ENCODE data around the gene HLTF.

HLTF gene

DNA sequence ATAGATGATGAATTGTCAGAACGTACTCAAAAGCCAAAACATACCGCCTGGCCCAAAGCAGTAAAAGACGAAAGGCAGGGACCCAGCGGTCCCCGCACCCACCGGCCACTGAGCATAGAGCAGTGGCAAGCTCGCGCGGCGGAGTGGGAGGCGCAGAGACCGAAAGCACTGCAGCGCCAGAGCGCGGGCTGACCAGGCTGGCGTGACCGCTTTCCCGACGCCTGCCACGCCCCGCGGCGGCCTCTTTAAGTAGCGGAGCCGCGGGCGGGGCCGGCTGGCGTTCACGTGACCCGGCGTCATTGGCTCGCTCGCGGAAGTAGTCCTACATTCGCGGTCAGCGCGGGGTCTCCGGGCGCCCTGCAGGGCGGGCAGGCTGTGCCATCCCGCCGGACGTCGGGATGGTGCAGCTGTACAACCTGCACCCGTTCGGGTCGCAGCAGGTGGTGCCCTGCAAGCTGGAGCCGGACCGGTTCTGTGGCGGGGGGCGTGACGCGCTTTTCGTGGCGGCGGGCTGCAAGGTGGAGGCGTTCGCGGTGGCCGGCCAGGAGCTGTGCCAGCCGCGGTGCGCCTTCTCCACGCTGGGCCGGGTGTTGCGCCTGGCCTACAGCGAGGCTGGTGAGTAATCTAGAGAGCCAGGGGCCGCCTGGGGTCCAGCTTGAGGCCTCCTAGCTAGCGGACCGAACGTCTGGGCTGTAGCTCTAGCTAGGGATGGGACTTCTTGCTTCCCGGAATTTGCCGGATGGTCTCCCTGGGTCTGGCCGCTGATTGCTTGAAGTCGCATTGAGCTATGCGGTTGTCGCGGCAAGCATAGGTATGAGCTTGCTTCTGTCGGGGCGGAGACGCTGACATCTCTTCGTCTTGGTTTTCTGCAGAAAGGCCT is 43.2 kb upstream of the HLTF start, which contains the start of gene HPS3 (continued):
- TF ChIP-seq ZNF398 (tag by site-specific recombination; IDR thresholded peaks at IDR 0.05) (no peak), ZNF140 (tag by site-specific recombination; IDR thresholded peaks at IDR 0.05) (no peak), ZNF530 (tag by site-specific recombination; IDR thresholded peaks at IDR 0.05; ENCODE audit: low read depth) (no peak), ZNF692 (tag by site-specific recombination; IDR thresholded peaks at IDR 0.05) (peak; percentile 77), ZNF239 (tag by site-specific recombination; IDR thresholded peaks at IDR 0.05) (no peak), ZNF776 (tag by site-specific recombination; IDR thresholded peaks at IDR 0.05; ENCODE audit: borderline replicate concordance) (no peak), ZNF624 (tag by site-specific recombination; IDR thresholded peaks at IDR 0.05) (no peak), ZBTB6 (tag by site-specific recombination; IDR thresholded peaks at IDR 0.05) (no peak), ZNF146 (tag by site-specific recombination; IDR thresholded peaks at IDR 0.05) (no peak), ZNF23 (tag by site-specific recombination; IDR thresholded peaks at IDR 0.05; ENCODE audit: borderline replicate concordance) (no peak), ZNF114 (tag by site-specific recombination; IDR thresholded peaks at IDR 0.05) (no peak), SP2 (tag by site-specific recombination; IDR thresholded peaks at IDR 0.05) (peak; percentile 41), ZNF416 (tag by site-specific recombination; IDR thresholded peaks at IDR 0.05) (no peak), ZNF580 (tag by site-specific recombination; IDR thresholded peaks at IDR 0.05) (no peak), ZNF248 (tag by site-specific recombination; IDR thresholded peaks at IDR 0.05) (no peak), ZNF600 (tag by site-specific recombination; IDR thresholded peaks at IDR 0.05) (peak; percentile 71), ZNF148 (tag by site-specific recombination; IDR thresholded peaks at IDR 0.05; ENCODE audit: borderline replicate concordance) (no peak), IKZF3 (tag by site-specific recombination; IDR thresholded peaks at IDR 0.05) (no peak), SCRT1 (tag by site-specific recombination; IDR thresholded peaks at IDR 0.05; ENCODE audit: borderline replicate concordance) (no peak), ZBTB21 (tag by site-specific recombination; IDR thresholded peaks at IDR 0.05) (no peak), ZNF10 (tag by site-specific recombination; IDR thresholded peaks at IDR 0.05) (no peak), YY1 (tag by site-specific recombination; IDR thresholded peaks at IDR 0.05) (no peak), ELK4 (IDR thresholded peaks at IDR 0.05; ENCODE audit: borderline replicate concordance, low read depth, low read length) (no peak), ZNF16 (tag by site-specific recombination; IDR thresholded peaks at IDR 0.05; ENCODE audit: low read depth) (no peak), ZFP3 (tag by site-specific recombination; IDR thresholded peaks at IDR 0.05; ENCODE audit: low read depth) (no peak), ZNF324 (tag by site-specific recombination; IDR thresholded peaks at IDR 0.05) (no peak), ZFP69B (tag by site-specific recombination; IDR thresholded peaks at IDR 0.05) (no peak), MZF1 (tag by site-specific recombination; IDR thresholded peaks at IDR 0.05; ENCODE audit: borderline replicate concordance) (no peak), KLF8 (tag by site-specific recombination; IDR thresholded peaks at IDR 0.05) (peak; percentile 72; the same call in 1 of the 2 replicates), ZNF391 (tag by site-specific recombination; IDR thresholded peaks at IDR 0.05; ENCODE audit: borderline replicate concordance, low read depth) (peak; percentile 60; the same call in 1 of the 2 replicates), ZNF133 (tag by site-specific recombination; IDR thresholded peaks at IDR 0.05) (no peak), ZNF121 (tag by site-specific recombination; IDR thresholded peaks at IDR 0.05) (no peak)
